GM18505 (cell line): Measurements from ENCODE around the gene SH2D1B.
"Not testable (repeated sequence)": the region's sequence is repeated elsewhere in the genome, so short reads cannot be mapped to it uniquely, and the experiment has no call there.

Experiments used
- ATAC-seq: cut with Tn5 transposase; IDR thresholded peaks from one replicate; pipeline ENCODE4 v1.9.1; 2021; ENCODE audit not compliant: unreplicated experiment
- POLR2A ChIP-seq: IDR thresholded peaks from 4 replicates; pipeline ENCODE4 v1.6.1; 2011; ENCODE audit warnings: borderline replicate concordance; ENCODE audit not compliant: insufficient read depth, insufficient read length; ENCODE audit errors: extremely low read depth

The SH2D1B gene

DNA sequence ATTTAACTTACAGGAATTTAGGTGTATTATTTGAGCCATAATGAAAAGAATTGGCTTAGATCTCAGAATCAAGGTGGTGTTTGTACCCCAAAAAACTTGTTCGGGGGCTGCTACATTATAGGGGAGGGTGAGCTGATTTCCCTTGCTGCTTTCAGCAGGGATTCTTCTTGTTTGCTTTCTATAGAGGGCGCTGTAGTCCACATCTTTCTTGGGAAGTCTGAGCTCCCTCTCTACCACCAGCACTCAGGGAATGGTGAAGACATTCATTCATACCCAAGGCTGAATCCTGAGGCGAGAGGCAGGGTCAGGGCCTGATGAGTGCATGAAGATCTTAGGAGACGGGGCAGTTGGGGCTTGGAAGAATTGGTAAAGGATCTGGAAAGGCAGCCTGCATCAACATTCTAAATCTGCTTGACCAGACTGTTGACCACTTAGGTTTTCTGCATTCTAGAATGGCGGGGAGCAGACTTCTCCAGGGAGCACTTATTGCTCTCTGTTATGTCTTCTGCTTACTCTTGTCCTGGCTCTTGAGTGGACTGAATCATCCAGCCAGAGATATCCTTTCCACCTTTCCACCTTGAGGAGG, 54.2 kb downstream of the SH2D1B start:
- no peak for ATAC-seq
- no peak for TF ChIP-seq POLR2A

DNA sequence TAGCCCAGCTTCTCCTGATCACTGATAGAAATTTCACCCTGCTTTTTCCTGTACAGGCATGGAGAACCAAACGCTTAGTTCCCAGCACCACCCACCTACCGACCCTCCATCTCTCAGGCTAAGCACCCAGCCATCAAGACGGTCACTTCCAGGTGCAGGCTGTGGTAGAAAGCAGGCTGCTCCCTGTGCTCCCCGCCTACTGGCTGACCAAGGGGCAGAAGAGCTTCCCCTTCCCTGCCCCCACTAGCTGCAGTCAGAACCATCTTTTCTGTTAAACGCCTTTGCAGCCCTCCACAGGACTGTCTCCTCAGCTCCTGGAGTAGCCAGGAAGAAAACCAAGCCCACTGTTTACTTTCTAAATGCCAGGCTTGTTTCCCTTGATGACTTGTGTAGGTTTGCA, 58.2 kb downstream of the SH2D1B start:
- no peak for TF ChIP-seq POLR2A
- ATAC-seq = no peak

DNA sequence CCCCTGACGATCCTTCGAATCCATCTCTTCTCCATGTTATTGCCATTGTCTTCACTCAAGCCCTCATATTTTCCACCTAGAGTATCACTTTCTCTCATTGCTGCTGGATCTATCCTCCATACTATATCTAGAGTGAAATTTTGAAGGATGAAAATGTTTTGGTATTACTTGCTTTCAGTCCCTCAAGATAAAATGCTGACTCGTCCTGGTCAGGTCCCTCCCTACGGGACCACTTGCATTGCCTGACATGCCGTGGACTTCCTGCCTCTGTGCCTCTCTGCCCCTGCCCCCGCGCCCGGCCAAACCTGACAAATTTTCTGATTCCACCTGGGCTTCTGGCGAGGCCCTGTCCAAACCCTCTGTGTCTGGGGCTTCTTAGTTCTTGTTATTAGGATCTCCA, 58.9 kb downstream of the SH2D1B start:
- no peak for ATAC-seq
- no peak for TF ChIP-seq POLR2A

DNA sequence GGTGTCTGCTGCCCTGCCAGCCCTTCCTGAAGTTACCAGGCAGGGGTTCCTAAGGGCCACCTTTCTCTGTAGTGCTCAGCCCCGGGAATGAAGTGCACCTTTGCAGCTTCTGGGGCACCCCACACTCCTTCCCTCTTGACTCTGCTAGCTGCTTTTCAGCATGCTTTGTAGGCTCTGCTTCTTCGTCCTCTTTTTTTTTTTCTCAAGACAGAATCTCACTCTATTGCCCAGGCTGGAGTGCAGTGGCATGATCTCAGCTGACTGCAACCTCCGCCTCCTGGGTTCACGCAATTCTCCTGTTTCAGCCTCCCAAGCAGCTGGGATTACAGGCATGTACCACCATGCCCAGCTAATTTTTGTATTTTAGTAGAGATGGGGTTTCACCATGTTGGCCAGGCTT, 60.1 kb downstream of the SH2D1B start:
- not testable (repeated sequence) for ATAC-seq

DNA sequence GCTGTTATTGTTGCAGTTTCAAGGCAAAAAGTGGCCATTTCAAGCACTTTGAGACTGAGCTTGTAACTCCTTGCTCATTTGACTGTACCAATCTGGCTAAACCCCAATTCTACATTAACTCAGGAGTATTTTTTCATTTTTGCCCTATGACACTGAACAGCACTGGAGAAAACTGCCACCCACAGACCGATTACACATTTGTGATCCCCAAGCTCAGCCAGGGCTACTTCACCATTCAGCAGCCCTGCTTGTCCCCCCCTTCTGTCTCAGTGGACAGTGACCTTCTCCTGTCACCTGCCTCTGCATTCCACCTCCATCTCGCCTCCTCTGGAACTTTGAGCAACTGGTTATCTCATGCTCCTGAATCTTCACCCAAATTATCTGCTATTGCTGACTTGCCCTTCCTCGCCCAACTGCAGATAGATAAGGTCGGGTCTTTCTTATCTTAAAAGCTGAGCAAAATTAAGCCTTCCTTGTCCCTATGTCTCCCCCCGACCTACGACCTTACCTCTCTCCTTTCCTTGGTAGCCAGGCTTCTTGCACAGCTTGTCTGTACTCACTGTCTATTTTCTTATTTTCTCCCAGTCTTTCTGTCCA, 60.6 kb downstream of the SH2D1B start:
- no peak for ATAC-seq
- TF ChIP-seq POLR2A = no peak

DNA sequence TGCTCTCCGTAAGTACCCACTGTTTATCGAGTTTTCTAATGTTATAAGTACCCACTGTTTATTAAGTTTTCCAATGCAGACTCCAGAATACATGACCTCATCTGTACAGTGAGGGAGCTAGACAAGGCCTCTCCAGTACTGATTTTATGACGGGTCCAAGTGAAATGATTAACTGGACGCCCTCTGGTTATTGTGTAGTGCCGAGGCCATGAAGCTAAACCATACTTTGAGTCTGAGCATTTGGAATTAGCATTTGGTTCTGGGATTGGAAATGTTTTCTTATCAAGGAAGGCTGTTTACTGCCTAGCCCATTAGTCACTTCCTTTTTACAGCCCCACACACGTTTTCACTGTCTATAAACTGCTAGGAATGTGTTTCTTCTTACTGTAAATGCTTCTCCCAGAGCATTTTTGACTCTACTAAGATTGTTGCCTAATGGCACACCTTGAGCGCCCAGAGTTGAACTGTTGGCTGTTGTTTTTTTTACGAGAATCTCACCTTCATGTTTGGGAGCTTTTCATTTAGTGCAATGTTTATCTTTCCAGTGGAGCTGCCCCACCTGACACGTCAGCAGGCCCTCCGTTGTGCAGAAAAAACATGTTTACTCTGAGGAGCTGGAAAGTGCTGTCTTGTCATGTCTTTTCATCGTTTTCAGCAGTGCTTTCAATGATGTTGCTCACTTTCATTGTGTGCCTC, 62.2 kb downstream of the SH2D1B start:
- TF ChIP-seq POLR2A = no peak
- ATAC-seq = no peak

DNA sequence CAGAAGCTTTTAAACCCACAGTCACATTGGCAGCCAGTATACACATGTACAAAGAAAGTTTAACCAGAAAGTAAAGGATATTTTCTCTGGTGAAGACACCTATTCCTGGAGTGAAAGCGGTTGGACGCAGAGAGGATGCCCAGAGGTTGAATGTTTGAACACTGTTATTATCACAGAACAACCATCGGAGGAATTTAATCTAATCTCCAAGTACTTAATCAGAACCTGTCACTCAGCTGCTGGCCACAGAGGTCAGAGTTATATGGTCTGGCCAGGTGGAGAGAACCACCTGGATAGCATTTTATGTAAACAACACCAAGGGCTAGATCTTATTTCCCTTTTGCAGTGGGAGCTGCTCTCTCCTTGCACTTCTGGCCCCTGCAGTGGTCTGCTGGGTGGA, 64.7 kb downstream of the SH2D1B start:
- no peak for TF ChIP-seq POLR2A
- no peak for ATAC-seq
